Measurements from ENCODE around the gene ACVR2B.

ACVR2B gene

GRCh38 chr3:38521391-38521987 is 67.8 kb downstream of the ACVR2B start:
- TF ChIP-seq NFIC (IDR thresholded peaks at IDR 0.05) (no peak), RAD21 (IDR thresholded peaks at IDR 0.05; ENCODE audit: low read depth) (peak; percentile 68), TAF1 (IDR thresholded peaks at IDR 0.05; ENCODE audit: low read depth) (no peak), EP300 (IDR thresholded peaks at IDR 0.05; ENCODE audit: borderline replicate concordance) (no peak), EGR1 (IDR thresholded peaks at IDR 0.05) (no peak), CEBPB (IDR thresholded peaks at IDR 0.05) (no peak), FOXM1 (IDR thresholded peaks at IDR 0.05; ENCODE audit: borderline replicate concordance, low read depth) (no peak)
- TF ChIP-seq, protein P1, sequence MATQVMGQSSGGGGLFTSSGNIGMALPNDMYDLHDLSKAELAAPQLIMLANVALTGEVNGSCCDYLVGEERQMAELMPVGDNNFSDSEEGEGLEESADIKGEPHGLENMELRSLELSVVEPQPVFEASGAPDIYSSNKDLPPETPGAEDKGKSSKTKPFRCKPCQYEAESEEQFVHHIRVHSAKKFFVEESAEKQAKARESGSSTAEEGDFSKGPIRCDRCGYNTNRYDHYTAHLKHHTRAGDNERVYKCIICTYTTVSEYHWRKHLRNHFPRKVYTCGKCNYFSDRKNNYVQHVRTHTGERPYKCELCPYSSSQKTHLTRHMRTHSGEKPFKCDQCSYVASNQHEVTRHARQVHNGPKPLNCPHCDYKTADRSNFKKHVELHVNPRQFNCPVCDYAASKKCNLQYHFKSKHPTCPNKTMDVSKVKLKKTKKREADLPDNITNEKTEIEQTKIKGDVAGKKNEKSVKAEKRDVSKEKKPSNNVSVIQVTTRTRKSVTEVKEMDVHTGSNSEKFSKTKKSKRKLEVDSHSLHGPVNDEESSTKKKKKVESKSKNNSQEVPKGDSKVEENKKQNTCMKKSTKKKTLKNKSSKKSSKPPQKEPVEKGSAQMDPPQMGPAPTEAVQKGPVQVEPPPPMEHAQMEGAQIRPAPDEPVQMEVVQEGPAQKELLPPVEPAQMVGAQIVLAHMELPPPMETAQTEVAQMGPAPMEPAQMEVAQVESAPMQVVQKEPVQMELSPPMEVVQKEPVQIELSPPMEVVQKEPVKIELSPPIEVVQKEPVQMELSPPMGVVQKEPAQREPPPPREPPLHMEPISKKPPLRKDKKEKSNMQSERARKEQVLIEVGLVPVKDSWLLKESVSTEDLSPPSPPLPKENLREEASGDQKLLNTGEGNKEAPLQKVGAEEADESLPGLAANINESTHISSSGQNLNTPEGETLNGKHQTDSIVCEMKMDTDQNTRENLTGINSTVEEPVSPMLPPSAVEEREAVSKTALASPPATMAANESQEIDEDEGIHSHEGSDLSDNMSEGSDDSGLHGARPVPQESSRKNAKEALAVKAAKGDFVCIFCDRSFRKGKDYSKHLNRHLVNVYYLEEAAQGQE (IDR thresholded peaks at IDR 0.05; ENCODE audit: low read depth): no peak

DNA sequence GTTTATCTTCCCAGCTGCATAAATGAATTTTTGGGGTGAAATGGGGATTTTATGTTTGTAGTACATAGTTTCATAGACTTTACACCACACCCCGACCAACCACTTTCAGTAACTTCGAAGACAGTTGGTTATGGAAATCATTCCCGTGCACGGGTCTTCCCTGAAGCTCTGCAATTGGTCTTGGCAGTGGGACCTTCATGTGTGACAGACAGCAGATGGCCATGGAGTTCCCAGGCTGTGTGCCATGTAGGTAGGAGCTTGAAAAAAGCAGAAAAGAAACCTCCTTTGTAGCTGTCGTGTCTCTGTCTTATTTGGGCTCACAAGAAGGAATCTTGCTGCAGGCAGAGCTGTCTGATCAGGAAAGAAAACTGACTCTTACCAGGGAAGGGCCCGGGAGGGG is 68.3 kb downstream of the ACVR2B start:
- TF ChIP-seq TEAD4 (IDR thresholded peaks at IDR 0.05) (no peak), YY1 (IDR thresholded peaks at IDR 0.05; ENCODE audit: low read depth) (no peak), CEBPB (IDR thresholded peaks at IDR 0.05) (no peak), FOXM1 (IDR thresholded peaks at IDR 0.05; ENCODE audit: borderline replicate concordance, low read depth) (no peak), TCF12 (IDR thresholded peaks at IDR 0.05; ENCODE audit: low read depth) (no peak), RAD21 (IDR thresholded peaks at IDR 0.05; ENCODE audit: low read depth) (no peak), MAX (IDR thresholded peaks at IDR 0.05) (no peak)
- TF ChIP-seq, protein P1 (IDR thresholded peaks at IDR 0.05; ENCODE audit: low read depth): no peak

DNA sequence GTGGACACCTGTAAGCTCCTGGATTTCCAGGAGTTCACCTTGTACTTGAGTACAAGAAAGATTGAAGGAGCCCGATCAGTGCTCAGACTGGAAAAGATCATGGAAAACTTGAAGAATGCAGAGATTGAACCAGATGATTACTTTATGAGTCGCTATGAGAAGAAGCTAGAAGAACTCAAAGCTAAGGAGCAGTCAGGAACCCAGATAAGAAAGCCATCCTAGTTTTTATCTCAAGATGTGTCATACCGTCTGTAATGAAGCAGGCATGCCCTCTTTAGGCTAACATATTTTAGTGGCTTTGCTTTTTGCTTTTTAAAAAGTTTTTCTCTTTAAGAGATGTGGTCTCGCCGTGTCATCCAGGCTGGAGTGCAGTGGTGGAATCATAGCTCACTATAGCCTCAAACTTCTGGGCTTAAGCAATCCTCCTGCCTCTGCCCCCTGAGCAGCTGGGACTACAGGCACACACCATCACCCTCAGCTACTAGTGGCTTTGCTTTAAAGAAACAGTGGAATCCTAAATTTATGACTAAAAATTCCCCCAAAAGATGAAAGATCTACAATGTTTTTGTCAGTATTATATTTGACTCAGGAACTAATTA is 70.5 kb downstream of the ACVR2B start:
- TF ChIP-seq, protein P1 (IDR thresholded peaks at IDR 0.05; ENCODE audit: low read depth): no peak
- TF ChIP-seq YY1 (IDR thresholded peaks at IDR 0.05; ENCODE audit: low read depth) (no peak), NFIC (IDR thresholded peaks at IDR 0.05) (no peak), TCF12 (IDR thresholded peaks at IDR 0.05; ENCODE audit: low read depth) (no peak), TEAD4 (IDR thresholded peaks at IDR 0.05) (no peak), CREB1 (IDR thresholded peaks at IDR 0.05; ENCODE audit: low read depth) (no peak), EP300 (IDR thresholded peaks at IDR 0.05; ENCODE audit: borderline replicate concordance) (no peak), RAD21 (IDR thresholded peaks at IDR 0.05; ENCODE audit: low read depth) (no peak), MAX (IDR thresholded peaks at IDR 0.05) (no peak), ZBTB7A (IDR thresholded peaks at IDR 0.05; ENCODE audit: low read depth) (no peak), EGR1 (IDR thresholded peaks at IDR 0.05) (no peak), FOXM1 (IDR thresholded peaks at IDR 0.05; ENCODE audit: borderline replicate concordance, low read depth) (no peak)
- TF ChIP-seq, protein P2, sequence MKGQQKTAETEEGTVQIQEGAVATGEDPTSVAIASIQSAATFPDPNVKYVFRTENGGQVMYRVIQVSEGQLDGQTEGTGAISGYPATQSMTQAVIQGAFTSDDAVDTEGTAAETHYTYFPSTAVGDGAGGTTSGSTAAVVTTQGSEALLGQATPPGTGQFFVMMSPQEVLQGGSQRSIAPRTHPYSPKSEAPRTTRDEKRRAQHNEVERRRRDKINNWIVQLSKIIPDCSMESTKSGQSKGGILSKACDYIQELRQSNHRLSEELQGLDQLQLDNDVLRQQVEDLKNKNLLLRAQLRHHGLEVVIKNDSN (IDR thresholded peaks at IDR 0.05): no peak

GRCh38 chr3:38526792-38527191 is 73.1 kb downstream of the ACVR2B start:
- TF ChIP-seq MAX (IDR thresholded peaks at IDR 0.05) (no peak), ZBTB7A (IDR thresholded peaks at IDR 0.05; ENCODE audit: low read depth) (no peak), TCF12 (IDR thresholded peaks at IDR 0.05; ENCODE audit: low read depth) (no peak), RAD21 (IDR thresholded peaks at IDR 0.05; ENCODE audit: low read depth) (no peak), FOXM1 (IDR thresholded peaks at IDR 0.05; ENCODE audit: borderline replicate concordance, low read depth) (no peak), YY1 (IDR thresholded peaks at IDR 0.05; ENCODE audit: low read depth) (no peak), CEBPB (IDR thresholded peaks at IDR 0.05) (no peak), CREB1 (IDR thresholded peaks at IDR 0.05; ENCODE audit: low read depth) (no peak), TEAD4 (IDR thresholded peaks at IDR 0.05) (no peak), EP300 (IDR thresholded peaks at IDR 0.05; ENCODE audit: borderline replicate concordance) (no peak), TAF1 (IDR thresholded peaks at IDR 0.05; ENCODE audit: low read depth) (no peak), NFIC (IDR thresholded peaks at IDR 0.05) (no peak), EGR1 (IDR thresholded peaks at IDR 0.05) (no peak)
- TF ChIP-seq, protein P1 (IDR thresholded peaks at IDR 0.05; ENCODE audit: low read depth): no peak
- TF ChIP-seq, protein P2 (IDR thresholded peaks at IDR 0.05): no peak
